DND-41 (cell line): ENCODE results near the gene SYNE2.

Source experiments
- EZH2 ChIP-seq: IDR thresholded peaks from 3 replicates; pipeline ENCODE4 v1.6.1; 2012; ENCODE audit warnings: borderline replicate concordance, low read depth, mild to moderate bottlenecking, moderate library complexity, low read length, inconsistent platforms; ENCODE audit not compliant: severe bottlenecking
- TF ChIP-seq, protein P1 (sequence below): IDR thresholded peaks from 2 replicates; pipeline ENCODE4 v1.5.1; 2012; ENCODE audit warnings: borderline replicate concordance, low read length, moderate library complexity, mild to moderate bottlenecking; ENCODE audit not compliant: poor library complexity, severe bottlenecking; ENCODE audit errors: extremely low read depth

DNA sequence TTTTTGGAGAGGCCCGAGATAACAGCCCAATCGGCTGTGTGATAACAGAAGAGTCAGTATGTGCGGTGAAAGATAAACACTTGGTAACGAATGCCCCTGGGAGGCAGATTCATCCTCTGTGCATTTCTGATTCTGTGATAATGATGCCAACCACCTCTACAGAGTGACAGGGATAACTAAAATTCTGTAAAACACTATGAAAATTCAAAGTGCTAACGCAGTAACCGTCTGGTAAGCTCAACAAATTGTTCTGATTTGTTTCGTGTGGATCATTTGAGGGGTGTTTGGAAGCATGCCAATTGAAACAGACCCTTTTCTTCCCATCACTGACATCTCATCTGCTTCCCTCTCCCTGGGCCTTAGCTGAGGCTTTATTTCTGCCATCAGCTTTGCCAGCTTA is 365.0 kb downstream of the SYNE2 start:
- TF ChIP-seq, protein P1, sequence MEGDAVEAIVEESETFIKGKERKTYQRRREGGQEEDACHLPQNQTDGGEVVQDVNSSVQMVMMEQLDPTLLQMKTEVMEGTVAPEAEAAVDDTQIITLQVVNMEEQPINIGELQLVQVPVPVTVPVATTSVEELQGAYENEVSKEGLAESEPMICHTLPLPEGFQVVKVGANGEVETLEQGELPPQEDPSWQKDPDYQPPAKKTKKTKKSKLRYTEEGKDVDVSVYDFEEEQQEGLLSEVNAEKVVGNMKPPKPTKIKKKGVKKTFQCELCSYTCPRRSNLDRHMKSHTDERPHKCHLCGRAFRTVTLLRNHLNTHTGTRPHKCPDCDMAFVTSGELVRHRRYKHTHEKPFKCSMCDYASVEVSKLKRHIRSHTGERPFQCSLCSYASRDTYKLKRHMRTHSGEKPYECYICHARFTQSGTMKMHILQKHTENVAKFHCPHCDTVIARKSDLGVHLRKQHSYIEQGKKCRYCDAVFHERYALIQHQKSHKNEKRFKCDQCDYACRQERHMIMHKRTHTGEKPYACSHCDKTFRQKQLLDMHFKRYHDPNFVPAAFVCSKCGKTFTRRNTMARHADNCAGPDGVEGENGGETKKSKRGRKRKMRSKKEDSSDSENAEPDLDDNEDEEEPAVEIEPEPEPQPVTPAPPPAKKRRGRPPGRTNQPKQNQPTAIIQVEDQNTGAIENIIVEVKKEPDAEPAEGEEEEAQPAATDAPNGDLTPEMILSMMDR, result no peak
- no peak for TF ChIP-seq EZH2
